ENCODE measurements around the gene ANKRD65. TPM values are rescaled to one million over a fixed set of nuclear protein-coding genes. Genes with fewer than 3 reads are reported as not detected.

The ANKRD65 gene
- total and polyA plus RNA-seq, 3 donors from 2014 or later: 10.0 to 14.7 (median 10.4) TPM

DNA sequence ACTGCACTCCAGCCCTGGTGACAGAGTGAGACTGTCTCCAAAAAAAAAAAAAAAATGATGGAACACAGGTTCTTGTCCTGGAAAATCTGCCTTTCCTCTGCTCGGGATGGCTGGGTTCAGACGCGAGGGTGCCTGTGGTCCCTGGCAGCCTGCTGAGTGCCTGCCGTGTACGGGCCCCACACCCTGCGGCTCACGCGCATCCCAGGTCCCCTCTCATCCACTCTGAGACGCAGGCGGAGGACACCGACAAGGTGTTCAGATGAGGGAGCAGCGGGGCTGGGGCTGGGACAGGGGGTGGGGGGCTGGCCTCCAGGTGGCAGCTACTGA lies 4.3 kb upstream of the ANKRD65 start:
- no peaks in the 10 kb centered on the region for H3K9me3 ChIP-seq
- DNase-seq: no peak
- H3K4me3 ChIP-seq: no peak overlapping the region
- intact Hi-C loops (cut with DNase I; ENCODE audit: low total_unique reads): no loop called here
- 82 to 86% methylated on average over 12 of the region's 12 CpGs for WGBS, 2 donors
- no peak for TF ChIP-seq POLR2A (IDR thresholded peaks at IDR 0.05)
- no peak for TF ChIP-seq CTCF (IDR thresholded peaks at IDR 0.05)
- peaks cover 24% of the 10 kb centered on the region for H3K4me1 ChIP-seq
- H3K27me3 ChIP-seq: no peaks in the 10 kb centered on the region
- peak overlapping the region in 1 of 2 donors; percentile 83 for H3K27ac ChIP-seq
- no peaks in the 10 kb centered on the region for H3K36me3 ChIP-seq (ENCODE audit: low read depth, missing control alignments)

DNA sequence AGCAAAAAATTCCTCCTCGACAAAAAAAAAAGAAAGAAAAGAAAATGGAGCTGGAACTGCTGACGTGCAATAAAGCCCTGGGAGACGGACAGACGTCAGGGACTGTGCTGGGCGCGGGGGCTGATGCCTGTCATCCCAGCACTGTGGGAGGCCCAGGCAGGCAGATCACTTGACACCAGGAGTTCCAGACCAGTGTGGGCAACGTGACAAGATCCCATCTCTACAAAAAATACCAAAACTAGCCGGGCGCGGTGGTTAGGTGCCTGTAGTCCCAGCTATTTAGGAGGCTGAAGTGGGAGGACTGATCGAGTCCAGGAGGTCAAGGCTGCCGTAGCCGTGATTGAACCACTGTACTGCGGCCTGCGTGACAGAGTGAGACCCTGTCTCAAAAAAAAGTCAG lies 3.6 kb upstream of the ANKRD65 start:
- peak; percentile 75 for DNase-seq
- Histone ChIP-seq H3K36me3 (ENCODE audit: low read depth, missing control alignments) (no peaks in the 10 kb centered on the region), H3K9me3 (no peaks in the 10 kb centered on the region), H3K4me1 (peaks cover 18% of the 10 kb centered on the region), H3K27me3 (no peaks in the 10 kb centered on the region), H3K4me3 (no peak overlapping the region), H3K27ac (peak overlapping the region in 1 of 2 donors; percentile 83)
- TF ChIP-seq POLR2A (IDR thresholded peaks at IDR 0.05): no peak
- TF ChIP-seq CTCF (IDR thresholded peaks at IDR 0.05): no peak
- intact Hi-C loops (cut with DNase I; ENCODE audit: low total_unique reads): no loop called here
- 66 to 75% methylated on average over 15 of the region's 15 CpGs for WGBS, 2 donors

DNA sequence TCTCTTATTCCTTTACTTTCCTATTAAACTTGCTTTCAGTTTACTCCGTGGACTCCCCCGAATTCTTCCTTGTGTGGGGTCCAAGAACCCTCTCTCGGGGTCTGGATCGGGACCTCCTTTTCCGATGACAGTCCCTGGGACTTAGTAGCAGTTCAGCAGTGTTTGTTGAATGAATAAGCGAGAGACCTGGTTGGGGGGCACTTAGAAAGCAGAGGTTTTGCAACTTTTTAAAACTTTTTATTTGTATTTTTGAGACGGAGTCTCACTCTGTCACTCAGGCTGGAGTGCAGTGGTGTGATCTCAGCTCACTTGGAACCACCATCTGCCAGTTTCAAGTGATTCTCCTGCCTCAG lies 2.1 kb upstream of the ANKRD65 start:
- no peak for TF ChIP-seq CTCF (IDR thresholded peaks at IDR 0.05)
- TF ChIP-seq POLR2A (IDR thresholded peaks at IDR 0.05): no peak
- Histone ChIP-seq H3K4me1 (peaks cover 20% of the 10 kb centered on the region), H3K36me3 (ENCODE audit: low read depth, missing control alignments) (no peaks in the 10 kb centered on the region), H3K27ac (no peak overlapping the region), H3K4me3 (no peak overlapping the region), H3K9me3 (no peaks in the 10 kb centered on the region), H3K27me3 (no peaks in the 10 kb centered on the region)
- WGBS, 2 donors: 93 to 94% methylated on average over 7 of the region's 7 CpGs
- intact Hi-C loops (cut with DNase I; ENCODE audit: low total_unique reads): no loop called here
- DNase-seq: no peak

- H3K4me1 ChIP-seq: peaks cover 21% of the 10 kb centered on the region
- no peak overlapping the region for H3K27ac ChIP-seq
- intact Hi-C loops (cut with DNase I; ENCODE audit: low total_unique reads): no loop called here
- no peak overlapping the region for H3K4me3 ChIP-seq
- no peaks in the 10 kb centered on the region for H3K36me3 ChIP-seq (ENCODE audit: low read depth, missing control alignments)
- 77 to 79% methylated on average over 24 to 29 of the region's 29 CpGs for WGBS, 2 donors
- no peak for DNase-seq
- H3K27me3 ChIP-seq: no peaks in the 10 kb centered on the region
- no peaks in the 10 kb centered on the region for H3K9me3 ChIP-seq
- TF ChIP-seq CTCF (IDR thresholded peaks at IDR 0.05): no peak
- TF ChIP-seq POLR2A (IDR thresholded peaks at IDR 0.05): no peak
Observed at GRCh38 chr1:1422465-1423244, 1.6 kb upstream of the ANKRD65 start.

DNA sequence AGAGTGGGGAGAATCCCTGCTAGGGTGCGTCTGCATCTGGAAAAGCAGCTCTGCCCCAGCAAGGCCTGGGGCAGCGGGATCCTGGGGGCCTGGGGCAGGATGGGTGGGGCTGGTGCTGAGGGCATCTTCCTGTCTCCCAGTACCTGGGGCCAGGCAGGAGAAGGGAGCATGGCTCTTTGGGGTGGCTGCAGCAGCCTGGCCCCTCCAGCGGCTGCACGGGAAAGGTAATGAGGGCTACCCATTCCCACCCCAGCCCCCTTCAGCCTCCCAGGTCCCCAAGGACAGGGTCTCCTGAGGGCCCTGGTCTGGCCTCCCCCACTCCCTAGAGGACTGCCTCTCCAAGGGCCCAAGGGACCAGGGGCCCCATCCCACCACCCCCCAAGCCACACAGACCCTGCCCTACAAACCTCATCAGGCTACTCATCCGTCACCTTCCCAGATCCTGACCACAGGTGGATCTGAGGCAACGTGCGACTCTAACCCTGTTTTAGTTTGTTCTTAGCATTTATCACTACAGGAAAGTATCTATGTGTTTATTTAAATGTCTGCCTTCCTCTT lies 910 bp upstream of the ANKRD65 start:
- Histone ChIP-seq H3K4me1 (peaks cover 24% of the 10 kb centered on the region), H3K27ac (peak overlapping the region in 1 of 2 donors; percentile 79), H3K27me3 (no peaks in the 10 kb centered on the region), H3K4me3 (no peak overlapping the region), H3K36me3 (ENCODE audit: low read depth, missing control alignments) (no peaks in the 10 kb centered on the region), H3K9me3 (no peaks in the 10 kb centered on the region)
- no peak for DNase-seq
- intact Hi-C loops (cut with DNase I; ENCODE audit: low total_unique reads): no loop called here
- no peak for TF ChIP-seq CTCF (IDR thresholded peaks at IDR 0.05)
- no peak for TF ChIP-seq POLR2A (IDR thresholded peaks at IDR 0.05)
- WGBS, 2 donors: 92 to 93% methylated on average over 5 to 7 of the region's 7 CpGs
